ENCODE measurements around the gene SGK2.

SGK2 gene

DNA sequence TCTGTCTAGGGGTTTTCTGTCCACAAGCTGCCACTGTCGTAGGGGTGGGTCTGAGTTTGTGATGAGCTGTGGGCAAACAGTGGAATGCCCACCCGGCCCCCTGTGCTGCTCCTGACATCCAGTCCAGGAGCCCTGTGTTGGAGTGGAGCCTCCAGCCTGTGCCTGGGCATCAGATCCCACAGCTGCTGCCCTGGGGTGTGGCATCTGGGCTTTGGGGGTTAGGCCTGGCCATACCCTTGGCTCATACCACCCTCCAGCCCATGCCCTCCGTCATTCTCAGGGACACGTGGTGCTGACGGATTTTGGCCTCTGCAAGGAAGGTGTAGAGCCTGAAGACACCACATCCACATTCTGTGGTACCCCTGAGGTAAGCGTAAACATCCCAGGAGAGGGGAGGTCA, 12.9 kb downstream of the SGK2 start:
- TF ChIP-seq, protein P1, sequence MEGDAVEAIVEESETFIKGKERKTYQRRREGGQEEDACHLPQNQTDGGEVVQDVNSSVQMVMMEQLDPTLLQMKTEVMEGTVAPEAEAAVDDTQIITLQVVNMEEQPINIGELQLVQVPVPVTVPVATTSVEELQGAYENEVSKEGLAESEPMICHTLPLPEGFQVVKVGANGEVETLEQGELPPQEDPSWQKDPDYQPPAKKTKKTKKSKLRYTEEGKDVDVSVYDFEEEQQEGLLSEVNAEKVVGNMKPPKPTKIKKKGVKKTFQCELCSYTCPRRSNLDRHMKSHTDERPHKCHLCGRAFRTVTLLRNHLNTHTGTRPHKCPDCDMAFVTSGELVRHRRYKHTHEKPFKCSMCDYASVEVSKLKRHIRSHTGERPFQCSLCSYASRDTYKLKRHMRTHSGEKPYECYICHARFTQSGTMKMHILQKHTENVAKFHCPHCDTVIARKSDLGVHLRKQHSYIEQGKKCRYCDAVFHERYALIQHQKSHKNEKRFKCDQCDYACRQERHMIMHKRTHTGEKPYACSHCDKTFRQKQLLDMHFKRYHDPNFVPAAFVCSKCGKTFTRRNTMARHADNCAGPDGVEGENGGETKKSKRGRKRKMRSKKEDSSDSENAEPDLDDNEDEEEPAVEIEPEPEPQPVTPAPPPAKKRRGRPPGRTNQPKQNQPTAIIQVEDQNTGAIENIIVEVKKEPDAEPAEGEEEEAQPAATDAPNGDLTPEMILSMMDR (IDR thresholded peaks at IDR 0.05; ENCODE audit: extremely low read depth, missing control alignments): no peak
- DNase-seq (ENCODE audit: low spot score): no peak

DNA sequence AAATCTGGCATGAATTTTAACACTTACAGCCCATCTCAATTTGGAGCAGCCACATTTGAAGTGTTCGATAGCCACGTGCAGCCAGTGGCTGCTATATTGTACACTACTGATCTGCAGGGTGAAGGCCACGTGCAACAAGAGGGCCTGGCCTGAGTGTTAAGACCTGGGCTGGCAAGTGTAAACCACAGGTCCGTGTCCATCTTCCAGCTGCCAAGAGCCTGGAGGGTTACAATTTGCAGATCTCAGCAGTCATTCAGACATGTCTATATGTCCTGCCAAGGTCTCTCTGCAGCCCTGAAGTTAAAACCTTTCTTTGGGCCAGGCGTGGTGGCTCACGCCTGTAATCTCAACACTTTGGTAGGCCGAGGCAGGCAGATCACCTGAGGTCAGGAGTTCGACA, 14.1 kb downstream of the SGK2 start:
- DNase-seq (ENCODE audit: low spot score): no peak
- TF ChIP-seq, protein P1 (IDR thresholded peaks at IDR 0.05; ENCODE audit: extremely low read depth, missing control alignments): no peak

DNA sequence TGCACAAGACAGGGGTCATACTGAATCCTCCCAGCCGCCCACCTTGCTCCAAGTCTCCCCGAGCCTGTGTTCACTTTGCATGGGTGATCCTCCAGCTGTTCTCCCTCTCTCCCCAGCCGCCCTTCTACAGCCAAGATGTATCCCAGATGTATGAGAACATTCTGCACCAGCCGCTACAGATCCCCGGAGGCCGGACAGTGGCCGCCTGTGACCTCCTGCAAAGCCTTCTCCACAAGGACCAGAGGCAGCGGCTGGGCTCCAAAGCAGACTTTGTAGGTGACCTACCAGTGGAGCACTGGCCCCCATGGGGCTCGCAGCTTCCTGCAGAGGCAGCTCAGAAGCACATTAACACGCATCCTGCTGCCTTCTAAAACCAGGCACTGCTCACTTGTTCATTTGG, 17.3 kb downstream of the SGK2 start:
- TF ChIP-seq, protein P1 (IDR thresholded peaks at IDR 0.05; ENCODE audit: extremely low read depth, missing control alignments): no peak
- no peak for DNase-seq (ENCODE audit: low spot score)

DNA sequence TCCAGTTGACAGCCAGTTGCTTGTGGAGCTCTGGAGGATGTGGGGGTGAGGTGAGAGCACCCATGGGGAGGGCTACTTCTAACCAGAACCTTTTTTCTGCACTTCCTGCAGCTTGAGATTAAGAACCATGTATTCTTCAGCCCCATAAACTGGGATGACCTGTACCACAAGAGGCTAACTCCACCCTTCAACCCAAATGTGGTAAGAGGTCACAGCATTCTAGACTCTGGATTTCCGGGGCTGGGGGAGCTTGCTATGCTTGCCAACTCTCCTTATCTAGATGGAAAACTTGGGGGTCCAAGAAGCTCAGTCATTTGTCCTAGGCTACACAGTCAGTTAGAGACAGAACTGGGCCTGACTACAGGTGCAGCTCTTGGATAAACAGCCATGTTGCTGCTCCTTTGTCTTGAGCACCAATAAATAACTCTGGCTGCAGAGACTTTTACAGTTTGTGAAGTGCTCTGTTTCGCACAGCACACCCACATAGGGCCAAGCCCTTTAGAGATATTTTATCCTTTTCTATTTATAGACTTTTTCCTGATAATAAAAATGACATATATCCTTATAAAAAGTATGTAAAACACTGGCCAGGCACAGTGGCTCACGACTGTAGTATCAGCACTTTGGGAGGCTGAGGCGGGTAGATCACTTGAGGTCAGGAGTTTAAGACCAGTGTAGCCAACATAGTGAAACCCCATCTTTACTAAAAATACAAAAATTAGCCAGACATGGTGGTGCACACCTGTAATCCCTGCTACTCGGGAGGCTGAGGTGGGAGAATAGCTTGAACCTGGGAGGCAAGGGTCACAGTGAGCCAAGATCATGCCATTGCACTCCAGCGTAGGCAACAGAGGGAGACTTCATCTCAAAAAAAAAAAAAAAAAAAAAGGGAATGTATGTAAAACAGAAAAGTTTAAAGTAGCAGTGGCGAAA, 21.3 kb downstream of the SGK2 start:
- no peak for DNase-seq (ENCODE audit: low spot score)
- TF ChIP-seq, protein P1 (IDR thresholded peaks at IDR 0.05; ENCODE audit: extremely low read depth, missing control alignments): no peak

DNA sequence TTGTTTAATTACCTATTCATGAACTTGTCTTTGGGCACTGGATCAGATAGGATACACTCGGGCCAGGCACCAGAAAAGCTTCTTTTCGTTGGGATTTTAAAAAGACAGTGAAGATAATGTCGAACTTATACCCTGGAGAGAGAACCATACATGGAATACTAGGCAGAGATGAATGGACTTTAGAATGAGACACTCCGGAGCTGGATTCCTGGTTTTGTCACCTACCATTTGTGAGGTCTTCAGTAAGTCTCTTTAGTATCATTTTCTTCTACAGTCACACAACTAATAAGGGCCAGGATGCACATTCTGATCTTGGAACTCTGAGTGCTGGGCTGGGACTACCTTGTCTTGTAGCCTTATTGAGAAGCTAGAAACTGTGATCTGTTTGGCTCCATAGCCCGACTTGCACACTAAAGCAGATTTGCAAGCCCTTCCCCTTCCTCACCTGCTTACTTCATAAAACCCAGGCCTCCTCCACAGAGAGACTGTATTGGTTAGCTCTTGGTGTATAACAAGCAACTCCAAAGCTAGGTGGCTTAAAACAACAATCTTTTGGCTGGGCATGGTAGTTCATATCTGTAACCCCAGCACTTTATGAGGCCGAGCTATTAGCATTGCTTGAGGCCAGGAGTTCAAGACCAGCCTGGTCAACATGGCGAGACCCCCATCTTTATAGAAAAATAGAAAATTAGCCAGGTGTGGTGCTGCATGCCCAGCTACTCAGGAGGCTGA, 24.5 kb downstream of the SGK2 start:
- no peak for DNase-seq (ENCODE audit: low spot score)
- TF ChIP-seq, protein P1 (IDR thresholded peaks at IDR 0.05; ENCODE audit: extremely low read depth, missing control alignments): no peak

DNA sequence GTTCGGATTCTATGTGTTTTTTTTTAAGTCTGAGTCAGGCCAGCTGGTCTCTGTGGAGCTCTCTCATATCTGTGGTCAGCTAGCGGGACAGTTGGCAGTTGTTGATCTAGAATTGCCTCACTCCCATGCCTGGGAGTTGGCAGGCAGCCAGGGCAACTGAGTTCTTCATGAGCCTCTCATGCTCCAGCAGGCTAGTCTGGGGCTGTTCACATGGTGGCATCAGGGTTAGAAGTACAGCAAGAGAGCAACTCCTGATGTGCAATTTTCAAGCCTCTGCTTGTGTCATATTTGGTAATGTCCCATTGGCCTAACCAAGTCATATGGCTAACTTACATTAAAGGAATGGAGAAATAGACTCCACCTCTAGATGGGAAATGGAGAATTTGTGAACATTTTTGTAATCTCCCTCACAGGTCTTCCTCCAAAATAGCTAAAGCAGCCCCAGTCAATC, 25.2 kb downstream of the SGK2 start:
- no peak for DNase-seq (ENCODE audit: low spot score)
- TF ChIP-seq, protein P1 (IDR thresholded peaks at IDR 0.05; ENCODE audit: extremely low read depth, missing control alignments): no peak

Data from GM20000 (cell line).